Vagina (tissue), 2 donors: ENCODE measurements around the gene OR52E1. TPM values are rescaled to one million over a fixed set of nuclear protein-coding genes. Genes with fewer than 3 reads are reported as not detected.
"Not testable (repeated sequence)": the region's sequence is repeated elsewhere in the genome, so short reads cannot be mapped to it uniquely, and the experiment has no call there.

Experiments used
- DNase-seq, 2 donors: peaks; one replicate each; pipeline ENCODE4 v3.0.0-alpha.2; 2017; ENCODE audit errors: extremely low spot score in 2 of 2
- H3K27ac ChIP-seq: fragments of 200-600 bp; sonication (generic); one replicate; pipeline ENCODE4 v1.5.1; 2019
- H3K27me3 ChIP-seq: fragments of 200-600 bp; sonication (generic); one replicate; pipeline ENCODE4 v1.5.1; 2019
- H3K36me3 ChIP-seq, 2 donors: fragments of 200-600 bp; sonication (generic); one replicate each; pipeline ENCODE4 v1.5.1; 2017 to 2019
- H3K4me1 ChIP-seq: fragments of 200-600 bp; sonication (generic); one replicate; pipeline ENCODE4 v1.5.1; 2019
- H3K4me3 ChIP-seq, 2 donors: fragments of 200-600 bp; sonication (generic); 1 replicate in 1 of 2; 2 replicates in 1 of 2; pipeline ENCODE4 v1.5.1; 2016 to 2019
- H3K9me3 ChIP-seq: fragments of 200-600 bp; sonication (generic); one replicate; pipeline ENCODE4 v1.5.1; 2019
- POLR2A ChIP-seq, 2 donors: fragments of 450-650 bp; IDR thresholded peaks; one replicate each; pipeline ENCODE4 v1.6.1; 2017; ENCODE audit warnings: antibody characterized with exemption in 2 of 2, mild to moderate bottlenecking in 2 of 2, moderate library complexity in 2 of 2
- POLR2AphosphoS5 ChIP-seq, 2 donors: sonication (generic); formaldehyde crosslinking; IDR thresholded peaks; one replicate each; pipeline ENCODE4 v1.9.0; 2017; ENCODE audit warnings: antibody characterized with exemption in 2 of 2, mild to moderate bottlenecking in 2 of 2, low read depth in 1 of 2; ENCODE audit not compliant: insufficient read depth in 1 of 2
- intact Hi-C: fragments of 100-400 bp; cut with DNase I; formaldehyde crosslinking; loops from one replicate; pipeline ENCODE4 v1.15.1; 2023
- total RNA-seq: library from RNA; depleted of rRNA; stranded (reverse); fragments of >200 nt; gene quantifications from one replicate; pipeline ENCODE4 v1.2.3, GENCODE V29; 2016
- TF ChIP-seq, protein P1 (sequence below), 3 experiments: fragments of 450-650 bp in 2 of 3; fragments of 200-600 bp in 1 of 3; sonication (generic) in 1 of 3; IDR thresholded peaks; one replicate each; pipeline ENCODE4 v1.5.1; 2017 to 2019; ENCODE audit warnings: antibody characterized with exemption in 3 of 3, mild to moderate bottlenecking in 2 of 3, moderate library complexity in 2 of 3

Gene OR52E1
- total RNA-seq, 1 donor from 2014 or later: not detected

DNA sequence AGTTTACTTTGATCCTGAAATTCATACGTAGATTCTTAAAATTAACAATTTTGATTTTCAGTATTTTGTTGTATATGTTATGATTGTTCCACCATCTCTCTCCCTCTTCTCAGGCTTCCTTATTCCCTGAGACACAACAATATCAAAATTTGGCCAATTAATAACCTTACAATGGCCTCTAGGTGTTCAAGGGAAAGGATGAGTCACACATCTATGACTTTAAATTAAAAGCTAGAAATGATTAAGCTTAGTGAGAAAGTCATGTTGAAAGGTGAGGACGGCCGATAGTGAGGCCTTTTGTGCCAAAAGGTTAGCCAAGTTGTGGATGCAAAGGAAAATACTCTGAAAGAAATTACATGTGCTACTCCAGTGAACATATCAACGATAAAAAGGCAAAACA lies 28.5 kb upstream of the OR52E1 start:
- no peaks in the 10 kb centered on the region for H3K27me3 ChIP-seq
- TF ChIP-seq, protein P1, sequence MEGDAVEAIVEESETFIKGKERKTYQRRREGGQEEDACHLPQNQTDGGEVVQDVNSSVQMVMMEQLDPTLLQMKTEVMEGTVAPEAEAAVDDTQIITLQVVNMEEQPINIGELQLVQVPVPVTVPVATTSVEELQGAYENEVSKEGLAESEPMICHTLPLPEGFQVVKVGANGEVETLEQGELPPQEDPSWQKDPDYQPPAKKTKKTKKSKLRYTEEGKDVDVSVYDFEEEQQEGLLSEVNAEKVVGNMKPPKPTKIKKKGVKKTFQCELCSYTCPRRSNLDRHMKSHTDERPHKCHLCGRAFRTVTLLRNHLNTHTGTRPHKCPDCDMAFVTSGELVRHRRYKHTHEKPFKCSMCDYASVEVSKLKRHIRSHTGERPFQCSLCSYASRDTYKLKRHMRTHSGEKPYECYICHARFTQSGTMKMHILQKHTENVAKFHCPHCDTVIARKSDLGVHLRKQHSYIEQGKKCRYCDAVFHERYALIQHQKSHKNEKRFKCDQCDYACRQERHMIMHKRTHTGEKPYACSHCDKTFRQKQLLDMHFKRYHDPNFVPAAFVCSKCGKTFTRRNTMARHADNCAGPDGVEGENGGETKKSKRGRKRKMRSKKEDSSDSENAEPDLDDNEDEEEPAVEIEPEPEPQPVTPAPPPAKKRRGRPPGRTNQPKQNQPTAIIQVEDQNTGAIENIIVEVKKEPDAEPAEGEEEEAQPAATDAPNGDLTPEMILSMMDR (IDR thresholded peaks at IDR 0.05): no peak
- TF ChIP-seq POLR2AphosphoS5 (IDR thresholded peaks at IDR 0.05; ENCODE audit: insufficient read depth in 1 of 2, low read depth in 1 of 2) (no peak), POLR2A (IDR thresholded peaks at IDR 0.05) (no peak)
- no peak overlapping the region for H3K4me3 ChIP-seq
- no peaks in the 10 kb centered on the region for H3K9me3 ChIP-seq
- H3K4me1 ChIP-seq: no peaks in the 10 kb centered on the region
- intact Hi-C loops: no loop called here
- no peak for DNase-seq
- no peak overlapping the region for H3K27ac ChIP-seq
- no peaks in the 10 kb centered on the region for H3K36me3 ChIP-seq

DNA sequence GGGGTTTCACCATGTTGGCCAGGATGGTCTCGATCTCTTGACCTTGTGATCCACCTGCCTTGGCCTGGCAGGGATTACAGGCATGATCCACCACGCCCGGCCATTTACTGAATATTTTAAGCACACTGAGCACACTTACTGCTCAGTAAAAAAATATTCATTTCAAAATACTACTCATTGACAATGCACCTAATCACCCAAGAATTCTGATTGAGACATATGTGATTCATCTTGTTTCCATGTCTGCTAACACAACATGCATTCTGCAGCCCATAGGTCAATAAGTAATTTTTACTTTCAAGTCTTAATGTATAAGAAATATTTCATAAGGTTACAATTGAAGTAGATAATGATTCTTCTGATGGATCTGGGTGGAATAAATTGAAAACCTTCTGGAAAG lies 27.3 kb upstream of the OR52E1 start:
- Histone ChIP-seq H3K27ac (no peak overlapping the region), H3K4me1 (no peaks in the 10 kb centered on the region), H3K27me3 (no peaks in the 10 kb centered on the region), H3K4me3 (no peak overlapping the region), H3K9me3 (no peaks in the 10 kb centered on the region), H3K36me3 (no peaks in the 10 kb centered on the region)
- intact Hi-C loops: no loop called here
- no peak for DNase-seq
- TF ChIP-seq POLR2A (IDR thresholded peaks at IDR 0.05) (no peak), POLR2AphosphoS5 (IDR thresholded peaks at IDR 0.05; ENCODE audit: insufficient read depth in 1 of 2, low read depth in 1 of 2) (no peak)
- TF ChIP-seq, protein P1 (IDR thresholded peaks at IDR 0.05): no peak

DNA sequence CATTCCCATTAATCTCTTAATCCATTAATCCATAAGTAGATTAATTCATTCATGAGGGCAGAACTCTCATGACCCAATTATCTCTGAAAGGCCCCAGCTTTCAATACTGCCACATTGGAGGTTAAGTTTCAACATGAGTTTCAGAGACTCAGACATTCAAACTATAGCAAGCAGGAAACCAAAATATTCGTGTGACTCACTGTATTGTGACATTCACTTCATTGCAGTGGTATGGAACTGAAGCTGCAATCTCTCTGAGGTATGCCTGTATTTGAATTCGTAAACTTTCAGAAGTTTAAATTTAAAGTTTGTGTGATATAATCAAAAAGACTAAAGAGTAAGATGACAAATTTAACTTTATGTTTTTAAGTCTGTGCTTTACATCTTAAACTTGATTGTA lies 26.0 kb upstream of the OR52E1 start:
- no peak for DNase-seq
- no peaks in the 10 kb centered on the region for H3K9me3 ChIP-seq
- no peak overlapping the region for H3K4me3 ChIP-seq
- no peaks in the 10 kb centered on the region for H3K4me1 ChIP-seq
- no peaks in the 10 kb centered on the region for H3K27me3 ChIP-seq
- H3K36me3 ChIP-seq: no peaks in the 10 kb centered on the region
- no peak overlapping the region for H3K27ac ChIP-seq
- no peak for TF ChIP-seq POLR2A (IDR thresholded peaks at IDR 0.05)
- TF ChIP-seq POLR2AphosphoS5 (IDR thresholded peaks at IDR 0.05; ENCODE audit: insufficient read depth in 1 of 2, low read depth in 1 of 2): no peak
- TF ChIP-seq, protein P1 (IDR thresholded peaks at IDR 0.05): no peak
- intact Hi-C loops: no loop called here

- TF ChIP-seq, protein P1 (IDR thresholded peaks at IDR 0.05): no peak
- TF ChIP-seq POLR2AphosphoS5 (IDR thresholded peaks at IDR 0.05; ENCODE audit: insufficient read depth in 1 of 2, low read depth in 1 of 2): no peak
- TF ChIP-seq POLR2A (IDR thresholded peaks at IDR 0.05): no peak
- Histone ChIP-seq H3K27ac (no peak within 1 kb of the TSS), H3K4me3 (no peak within 1 kb of the TSS), H3K9me3 (no peaks in the 10 kb centered on the region), H3K36me3 (no peaks in the 10 kb centered on the region), H3K4me1 (no peaks in the 10 kb centered on the region), H3K27me3 (no peaks in the 10 kb centered on the region)
- intact Hi-C loops: no loop called here
- no peak for DNase-seq
These were observed 23.1 kb upstream of the OR52E1 start, which contains the start of gene OR52J3 for GRCh38 chr11:5046226-5046625. Gene OR52J3, plus strand, starts transcription at chr11:5046526. Its CDS starts 0 bp downstream, at chr11:5046526.

GRCh38 chr11:5046754-5047330 lies 22.5 kb upstream of the OR52E1 start:
- H3K9me3 ChIP-seq: no peaks in the 10 kb centered on the region
- H3K36me3 ChIP-seq: no peaks in the 10 kb centered on the region
- TF ChIP-seq POLR2A (IDR thresholded peaks at IDR 0.05): no peak
- TF ChIP-seq, protein P1 (IDR thresholded peaks at IDR 0.05): no peak
- TF ChIP-seq POLR2AphosphoS5 (IDR thresholded peaks at IDR 0.05; ENCODE audit: insufficient read depth in 1 of 2, low read depth in 1 of 2): no peak
- no peaks in the 10 kb centered on the region for H3K27me3 ChIP-seq
- no peaks in the 10 kb centered on the region for H3K4me1 ChIP-seq
- H3K27ac ChIP-seq: no peak overlapping the region
- no peak overlapping the region for H3K4me3 ChIP-seq
- DNase-seq: no peak
- intact Hi-C loops: no loop called here

- H3K27ac ChIP-seq, DNase-seq: not testable (repeated sequence)
These were observed 10.7 kb upstream of the OR52E1 start for GRCh38 chr11:5058679-5059078.

More at GRCh38 chr11:5058679-5059078, 10.7 kb upstream of the OR52E1 start:
- intact Hi-C loops, H3K9me3 ChIP-seq, H3K4me1 ChIP-seq, H3K27me3 ChIP-seq, H3K36me3 ChIP-seq, H3K4me3 ChIP-seq: not testable (repeated sequence)
